ENCODE data around the gene SMIM35. TPM values are rescaled to one million over a fixed set of nuclear protein-coding genes. Genes with fewer than 3 reads are reported as not detected.

Gene SMIM35
- total and polyA plus RNA-seq, 2 of the 4 experiments (the other 2 are of a cell fraction) = not detected

DNA sequence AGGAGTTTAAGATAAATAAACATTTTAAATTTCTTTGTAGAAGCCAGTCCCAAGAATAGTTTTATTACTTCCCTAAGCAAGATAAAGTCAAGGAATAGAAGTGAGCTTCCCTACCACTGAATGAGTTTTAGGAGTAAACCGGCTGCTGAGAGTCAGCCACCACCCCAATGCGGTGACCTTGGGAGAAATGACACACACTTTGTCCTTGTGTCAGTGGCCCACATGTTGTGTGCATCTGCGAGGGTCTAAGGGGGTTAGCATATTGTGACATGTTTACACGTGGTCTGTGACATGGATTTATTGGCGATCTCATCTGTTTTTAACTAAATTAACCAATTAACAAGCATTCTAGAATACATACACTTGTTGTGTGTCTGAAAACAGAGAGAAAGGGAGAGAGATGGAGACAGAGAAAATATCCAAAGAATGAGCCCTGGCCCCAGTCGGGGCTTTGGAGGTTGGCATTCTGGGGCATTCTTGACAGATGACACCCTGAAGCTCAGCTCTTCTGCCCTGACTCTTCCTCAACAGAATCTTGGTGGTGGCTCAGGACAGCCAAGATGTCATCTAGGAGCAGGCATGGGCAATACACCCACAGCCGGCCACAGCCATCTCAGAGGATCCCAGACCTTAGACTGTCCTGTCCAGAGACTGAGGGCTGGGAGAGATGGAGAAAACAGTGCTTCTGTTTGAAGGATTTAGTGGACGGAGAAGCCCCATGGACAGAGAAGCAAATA, 39.6 kb downstream of the SMIM35 start:
- H3K23ac ChIP-seq (ENCODE audit: low read depth, low read length) = no peak overlapping the region
- no peak overlapping the region for H3K18ac ChIP-seq (ENCODE audit: low read depth, low read length)
- H4K5ac ChIP-seq (ENCODE audit: low read depth, low read length) = no peak overlapping the region
- H3K14ac ChIP-seq (replicated peaks; ENCODE audit: low read depth, low read length) = no peak overlapping the region
- H3K27me3 ChIP-seq (ENCODE audit: control insufficient read depth, insufficient read depth, low read length) = peaks cover 8% of the 10 kb centered on the region; the same call in 1 of the 2 replicates
- no peak overlapping the region for H3K27ac ChIP-seq (ENCODE audit: insufficient read depth, low read length)
- no TSS peak for BruUV-seq (replicated peaks)
- no peak overlapping the region for H2AK5ac ChIP-seq (ENCODE audit: low read depth, low read length)
- H4K8ac ChIP-seq (ENCODE audit: low read depth in 2 of 2, low read length in 2 of 2) = no peak overlapping the region
- no peak overlapping the region for H3K4ac ChIP-seq (ENCODE audit: low read depth, low read length)
- in situ Hi-C loops (cut with MboI; ENCODE audit: low sequenced_read_pairs) (no loop called here), dilution Hi-C loops (cut with HindIII; ENCODE audit: low sequenced_read_pairs, unreplicated experiment) (no loop called here), intact Hi-C loops (cut with micrococcal nuclease) (no loop called here)
- no CpG with 5 or more reads among the region's 8 CpGs for WGBS, 2 experiments (ENCODE audit: extremely low coverage in 2 of 2, insufficient read length in 1 of 2)
- H3K4me1 ChIP-seq (ENCODE audit: control insufficient read depth, insufficient read depth, low read length) = no peaks in the 10 kb centered on the region
- no peak overlapping the region for H3K56ac ChIP-seq (ENCODE audit: extremely low read depth, insufficient read depth, low read length)
- no peak overlapping the region for H2BK5ac ChIP-seq (ENCODE audit: low read depth, low read length, poor library complexity, severe bottlenecking)
- no peak overlapping the region for H2AK9ac ChIP-seq (replicated peaks; ENCODE audit: low read depth, low read length, poor library complexity)
- ChIA-PET POLR2A (ENCODE audit: unreplicated experiment) (no interaction called here), CTCF (no interaction called here)
- no peak for ATAC-seq (ENCODE audit: low read depth)
- H2AFZ ChIP-seq (replicated peaks; ENCODE audit: low read length, poor library complexity) = no peak overlapping the region
- H3K4me3 ChIP-seq (ENCODE audit: insufficient read depth, low read depth, low read length) = no peak overlapping the region
- no peaks in the 10 kb centered on the region for H3K9me3 ChIP-seq (ENCODE audit: control insufficient read depth, insufficient read depth, low read length)
- no peaks in the 10 kb centered on the region for H3K9me1 ChIP-seq (ENCODE audit: insufficient read depth, low read length)
- H3K9ac ChIP-seq (ENCODE audit: low read depth, low read length) = no peak overlapping the region
- H3K79me1 ChIP-seq (ENCODE audit: low read depth in 1 of 2, low read length in 2 of 2) = no peaks in the 10 kb centered on the region
- no peak overlapping the region for H2BK15ac ChIP-seq (ENCODE audit: low read depth, low read length)
- H2BK20ac ChIP-seq (ENCODE audit: low read depth, low read length) = no peak overlapping the region
- H3K36me3 ChIP-seq (ENCODE audit: control insufficient read depth, insufficient read depth, low read length) = no peaks in the 10 kb centered on the region
- TF ChIP-seq MAFK (IDR thresholded peaks at IDR 0.05; ENCODE audit: low read depth, low read length) = no peak
- TF ChIP-seq, protein P1, sequence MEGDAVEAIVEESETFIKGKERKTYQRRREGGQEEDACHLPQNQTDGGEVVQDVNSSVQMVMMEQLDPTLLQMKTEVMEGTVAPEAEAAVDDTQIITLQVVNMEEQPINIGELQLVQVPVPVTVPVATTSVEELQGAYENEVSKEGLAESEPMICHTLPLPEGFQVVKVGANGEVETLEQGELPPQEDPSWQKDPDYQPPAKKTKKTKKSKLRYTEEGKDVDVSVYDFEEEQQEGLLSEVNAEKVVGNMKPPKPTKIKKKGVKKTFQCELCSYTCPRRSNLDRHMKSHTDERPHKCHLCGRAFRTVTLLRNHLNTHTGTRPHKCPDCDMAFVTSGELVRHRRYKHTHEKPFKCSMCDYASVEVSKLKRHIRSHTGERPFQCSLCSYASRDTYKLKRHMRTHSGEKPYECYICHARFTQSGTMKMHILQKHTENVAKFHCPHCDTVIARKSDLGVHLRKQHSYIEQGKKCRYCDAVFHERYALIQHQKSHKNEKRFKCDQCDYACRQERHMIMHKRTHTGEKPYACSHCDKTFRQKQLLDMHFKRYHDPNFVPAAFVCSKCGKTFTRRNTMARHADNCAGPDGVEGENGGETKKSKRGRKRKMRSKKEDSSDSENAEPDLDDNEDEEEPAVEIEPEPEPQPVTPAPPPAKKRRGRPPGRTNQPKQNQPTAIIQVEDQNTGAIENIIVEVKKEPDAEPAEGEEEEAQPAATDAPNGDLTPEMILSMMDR (conservative IDR thresholded peaks at IDR 0.05; ENCODE audit: low read depth, low read length) = no peak
- TF ChIP-seq BHLHE40 (IDR thresholded peaks at IDR 0.05; ENCODE audit: low read depth, low read length) = no peak
- no peak for TF ChIP-seq CEBPB (IDR thresholded peaks at IDR 0.05; ENCODE audit: low read depth, low read length)
- TF ChIP-seq, protein P2, sequence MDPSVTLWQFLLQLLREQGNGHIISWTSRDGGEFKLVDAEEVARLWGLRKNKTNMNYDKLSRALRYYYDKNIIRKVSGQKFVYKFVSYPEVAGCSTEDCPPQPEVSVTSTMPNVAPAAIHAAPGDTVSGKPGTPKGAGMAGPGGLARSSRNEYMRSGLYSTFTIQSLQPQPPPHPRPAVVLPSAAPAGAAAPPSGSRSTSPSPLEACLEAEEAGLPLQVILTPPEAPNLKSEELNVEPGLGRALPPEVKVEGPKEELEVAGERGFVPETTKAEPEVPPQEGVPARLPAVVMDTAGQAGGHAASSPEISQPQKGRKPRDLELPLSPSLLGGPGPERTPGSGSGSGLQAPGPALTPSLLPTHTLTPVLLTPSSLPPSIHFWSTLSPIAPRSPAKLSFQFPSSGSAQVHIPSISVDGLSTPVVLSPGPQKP (IDR thresholded peaks at IDR 0.05; ENCODE audit: borderline replicate concordance, low read depth, low read length) = no peak
- no peak for TF ChIP-seq MAZ (IDR thresholded peaks at IDR 0.05; ENCODE audit: borderline replicate concordance, low read depth, low read length)
- no peak for TF ChIP-seq FOS (IDR thresholded peaks at IDR 0.05; ENCODE audit: low read depth, low read length)
- TF ChIP-seq SMC3 (IDR thresholded peaks at IDR 0.05; ENCODE audit: low read depth, low read length) = no peak
- TF ChIP-seq USF2 (IDR thresholded peaks at IDR 0.05; ENCODE audit: low read depth, low read length) = no peak
- TF ChIP-seq NFE2L2 (IDR thresholded peaks at IDR 0.05; ENCODE audit: low read depth, low read length) = no peak
- TF ChIP-seq CHD1 (IDR thresholded peaks at IDR 0.05; ENCODE audit: low read depth, low read length) = no peak
- TF ChIP-seq RAD21 (IDR thresholded peaks at IDR 0.05; ENCODE audit: low read length) = no peak
- no peaks in the 10 kb centered on the region for H4K20me1 ChIP-seq (ENCODE audit: insufficient read depth, low read length)
- no peak overlapping the region for H3K4me2 ChIP-seq (ENCODE audit: low read depth, low read length)
- H4K91ac ChIP-seq (ENCODE audit: insufficient read depth, low read depth, low read length) = no peak overlapping the region
- DNase-seq = no peak
- no peak overlapping the region for H2BK120ac ChIP-seq (ENCODE audit: low read depth, low read length)
